Measurements from ENCODE around the gene CTIF.

GRCh38 chr18:48565105-48565504 is 26.3 kb downstream of the CTIF start:
- TF ChIP-seq POLR2AphosphoS5 (IDR thresholded peaks at IDR 0.05): peak in 1 of 2 donors; percentile 26
- TF ChIP-seq CTCF (IDR thresholded peaks at IDR 0.05): no peak
- TF ChIP-seq POLR2A (IDR thresholded peaks at IDR 0.05): no peak
